Measurements from ENCODE around the gene KLHL25.
A peak's percentile ranks its signal among the peaks of the same experiment; 100 is the strongest.

KLHL25 gene

GRCh38 chr15:85760531-85761371 lies 34.0 kb downstream of the KLHL25 start:
- DNase-seq (ENCODE audit: low spot score): no peak

GRCh38 chr15:85760049-85760448 lies 34.7 kb downstream of the KLHL25 start:
- DNase-seq (ENCODE audit: low spot score): no peak

- DNase-seq (ENCODE audit: low spot score): no peak
These were observed 35.3 kb downstream of the KLHL25 start for GRCh38 chr15:85759376-85759775.

GRCh38 chr15:85758655-85758978 lies 36.1 kb downstream of the KLHL25 start:
- DNase-seq (ENCODE audit: low spot score): no peak

GRCh38 chr15:85757939-85758654 lies 36.6 kb downstream of the KLHL25 start:
- no peak for DNase-seq (ENCODE audit: low spot score)

- DNase-seq (ENCODE audit: low spot score): no peak
These were observed 37.4 kb downstream of the KLHL25 start for GRCh38 chr15:85757073-85757938.

GRCh38 chr15:85756411-85757072 lies 38.2 kb downstream of the KLHL25 start:
- no peak for DNase-seq (ENCODE audit: low spot score)

- no peak for DNase-seq (ENCODE audit: low spot score)
These were observed 38.8 kb downstream of the KLHL25 start for GRCh38 chr15:85755942-85756341.

- DNase-seq (ENCODE audit: low spot score): no peak
These were observed 39.3 kb downstream of the KLHL25 start for GRCh38 chr15:85755471-85755870.

GRCh38 chr15:85754989-85755388 lies 39.7 kb downstream of the KLHL25 start:
- DNase-seq (ENCODE audit: low spot score): no peak

- no peak for DNase-seq (ENCODE audit: low spot score)
These were observed 40.8 kb downstream of the KLHL25 start for GRCh38 chr15:85753791-85754452.

GRCh38 chr15:85753261-85753660 lies 41.5 kb downstream of the KLHL25 start:
- no peak for DNase-seq (ENCODE audit: low spot score)

GRCh38 chr15:85752491-85752961 lies 42.2 kb downstream of the KLHL25 start:
- no peak for DNase-seq (ENCODE audit: low spot score)

GRCh38 chr15:85752124-85752475 lies 42.6 kb downstream of the KLHL25 start:
- no peak for DNase-seq (ENCODE audit: low spot score)

GRCh38 chr15:85751291-85752123 lies 43.2 kb downstream of the KLHL25 start:
- DNase-seq (ENCODE audit: low spot score): no peak

- peak; percentile 48 for DNase-seq (ENCODE audit: low spot score)
These were observed 44.1 kb downstream of the KLHL25 start for GRCh38 chr15:85750319-85751290.

GRCh38 chr15:85749261-85750151 lies 45.2 kb downstream of the KLHL25 start:
- DNase-seq (ENCODE audit: low spot score): no peak

GRCh38 chr15:85748729-85749128 lies 46.0 kb downstream of the KLHL25 start:
- DNase-seq (ENCODE audit: low spot score): no peak

Measured in hepatic stellate cell (primary cell).